ENCODE data around the gene HERPUD1.

The HERPUD1 gene

DNA sequence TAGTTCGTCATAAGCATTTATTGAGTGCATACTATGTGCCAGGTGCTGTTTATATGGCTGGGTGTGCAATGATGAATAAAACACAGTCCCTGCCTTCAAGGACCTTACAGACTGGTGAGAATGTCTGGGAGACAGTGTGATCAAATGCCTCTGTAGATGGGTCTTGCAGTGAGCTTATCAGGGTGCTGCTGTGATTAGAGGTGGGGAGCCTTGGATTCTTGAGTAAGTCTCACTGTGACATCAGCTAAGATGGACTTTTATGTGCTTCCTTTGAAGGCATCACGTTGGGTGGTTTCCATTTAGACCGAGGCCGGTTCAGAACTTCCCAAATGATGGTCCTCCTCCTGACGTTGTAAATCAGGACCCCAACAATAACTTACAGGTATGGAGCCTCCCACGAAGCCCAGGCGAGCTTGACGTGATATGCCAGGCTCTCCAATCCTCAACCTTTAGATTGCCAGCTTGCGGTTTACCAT, 10.0 kb downstream of the HERPUD1 start:
- Histone ChIP-seq H3K23ac (ENCODE audit: low read length) (peak overlapping the region; percentile 40), H2AFZ (ENCODE audit: insufficient read depth, low read length, poor library complexity) (no peak overlapping the region), H3K18ac (ENCODE audit: low read length) (no peak overlapping the region), H3K14ac (ENCODE audit: low read length) (no peak overlapping the region), H3K79me2 (ENCODE audit: control insufficient read depth, insufficient read depth, low read length, poor library complexity) (no peaks in the 10 kb centered on the region), H2BK5ac (ENCODE audit: low read depth, low read length, poor library complexity) (no peak overlapping the region), H3K27me3 (ENCODE audit: insufficient read depth, low read length) (no peaks in the 10 kb centered on the region), H4K12ac (ENCODE audit: low read depth, low read length) (no peak overlapping the region), H4K91ac (ENCODE audit: low read depth, low read length) (no peak overlapping the region), H2BK120ac (ENCODE audit: insufficient read depth, low read length, poor library complexity) (no peak overlapping the region), H2AK5ac (ENCODE audit: low read length) (no peak overlapping the region), H2BK12ac (ENCODE audit: low read length) (no peak overlapping the region), H3K9ac (ENCODE audit: low read length) (no peak overlapping the region), H3K4me2 (ENCODE audit: low read length) (no peak overlapping the region), H3K79me1 (ENCODE audit: low read length) (no peaks in the 10 kb centered on the region), H4K8ac (ENCODE audit: low read depth, low read length) (no peak overlapping the region), H3K9me3 (ENCODE audit: insufficient read depth, low read depth, low read length) (no peaks in the 10 kb centered on the region), H3K36me3 (ENCODE audit: control insufficient read depth in 1 of 2, insufficient read depth in 2 of 2, low read length in 2 of 2) (peaks cover 52 to 58% of the 10 kb centered on the region in 2 experiments), H3K4ac (ENCODE audit: low read depth, low read length) (no peak overlapping the region), H3K27ac (ENCODE audit: low read depth, low read length) (no peak overlapping the region), H3K4me1 (ENCODE audit: control insufficient read depth in 1 of 2, insufficient read depth in 2 of 2, low read length in 2 of 2) (no peaks in the 10 kb centered on the region), H3K4me3 (ENCODE audit: low read depth, low read length) (no peak overlapping the region)
- DNase-seq = no peak
- WGBS (ENCODE audit: extremely low coverage, insufficient coverage, insufficient read length) = no CpG with 5 or more reads among the region's 9 CpGs

- Histone ChIP-seq H3K79me2 (ENCODE audit: control insufficient read depth, insufficient read depth, low read length, poor library complexity) (no peaks in the 10 kb centered on the region), H3K9me3 (ENCODE audit: insufficient read depth, low read depth, low read length) (no peaks in the 10 kb centered on the region), H3K4ac (ENCODE audit: low read depth, low read length) (no peak overlapping the region), H2BK5ac (ENCODE audit: low read depth, low read length, poor library complexity) (no peak overlapping the region), H4K91ac (ENCODE audit: low read depth, low read length) (no peak overlapping the region), H2AFZ (ENCODE audit: insufficient read depth, low read length, poor library complexity) (no peak overlapping the region), H3K79me1 (ENCODE audit: low read length) (no peaks in the 10 kb centered on the region), H2BK12ac (ENCODE audit: low read length) (no peak overlapping the region), H2BK120ac (ENCODE audit: insufficient read depth, low read length, poor library complexity) (no peak overlapping the region), H4K8ac (ENCODE audit: low read depth, low read length) (no peak overlapping the region), H3K36me3 (ENCODE audit: control insufficient read depth in 1 of 2, insufficient read depth in 2 of 2, low read length in 2 of 2) (peaks cover 42 to 48% of the 10 kb centered on the region in 2 experiments), H3K18ac (ENCODE audit: low read length) (no peak overlapping the region), H3K4me3 (ENCODE audit: low read depth, low read length) (no peak overlapping the region), H2AK5ac (ENCODE audit: low read length) (no peak overlapping the region), H4K12ac (ENCODE audit: low read depth, low read length) (no peak overlapping the region), H3K14ac (ENCODE audit: low read length) (no peak overlapping the region), H3K27ac (ENCODE audit: low read depth, low read length) (no peak overlapping the region), H3K4me1 (ENCODE audit: control insufficient read depth in 1 of 2, insufficient read depth in 2 of 2, low read length in 2 of 2) (no peaks in the 10 kb centered on the region), H3K9ac (ENCODE audit: low read length) (no peak overlapping the region), H3K27me3 (ENCODE audit: insufficient read depth, low read length) (no peaks in the 10 kb centered on the region), H3K4me2 (ENCODE audit: low read length) (no peak overlapping the region), H3K23ac (ENCODE audit: low read length) (no peak overlapping the region)
- no CpG with 5 or more reads among the region's 6 CpGs for WGBS (ENCODE audit: extremely low coverage, insufficient coverage, insufficient read length)
- no peak for DNase-seq
These were observed 11.9 kb downstream of the HERPUD1 start for GRCh38 chr16:56943761-56944375.

GRCh38 chr16:56944954-56945839, 13.3 kb downstream of the HERPUD1 start:
- Histone ChIP-seq H3K9ac (ENCODE audit: low read length) (no peak overlapping the region), H3K4ac (ENCODE audit: low read depth, low read length) (no peak overlapping the region), H4K8ac (ENCODE audit: low read depth, low read length) (no peak overlapping the region), H4K91ac (ENCODE audit: low read depth, low read length) (no peak overlapping the region), H3K4me3 (ENCODE audit: low read depth, low read length) (no peak overlapping the region), H2BK12ac (ENCODE audit: low read length) (no peak overlapping the region), H3K36me3 (ENCODE audit: control insufficient read depth in 1 of 2, insufficient read depth in 2 of 2, low read length in 2 of 2) (peaks cover 34 to 37% of the 10 kb centered on the region in 2 experiments), H3K27me3 (ENCODE audit: insufficient read depth, low read length) (no peaks in the 10 kb centered on the region), H3K79me2 (ENCODE audit: control insufficient read depth, insufficient read depth, low read length, poor library complexity) (no peaks in the 10 kb centered on the region), H3K4me2 (ENCODE audit: low read length) (no peak overlapping the region), H3K9me3 (ENCODE audit: insufficient read depth, low read depth, low read length) (no peaks in the 10 kb centered on the region), H2BK5ac (ENCODE audit: low read depth, low read length, poor library complexity) (no peak overlapping the region), H3K23ac (ENCODE audit: low read length) (no peak overlapping the region), H2AFZ (ENCODE audit: insufficient read depth, low read length, poor library complexity) (no peak overlapping the region), H3K18ac (ENCODE audit: low read length) (no peak overlapping the region), H3K14ac (ENCODE audit: low read length) (no peak overlapping the region), H3K4me1 (ENCODE audit: control insufficient read depth in 1 of 2, insufficient read depth in 2 of 2, low read length in 2 of 2) (no peaks in the 10 kb centered on the region), H2AK5ac (ENCODE audit: low read length) (no peak overlapping the region), H4K12ac (ENCODE audit: low read depth, low read length) (no peak overlapping the region), H2BK120ac (ENCODE audit: insufficient read depth, low read length, poor library complexity) (no peak overlapping the region), H3K79me1 (ENCODE audit: low read length) (no peaks in the 10 kb centered on the region), H3K27ac (ENCODE audit: low read depth, low read length) (no peak overlapping the region)
- WGBS (ENCODE audit: extremely low coverage, insufficient coverage, insufficient read length) = no CpG with 5 or more reads among the region's 2 CpGs
- DNase-seq = peak; percentile 92 to 95

DNA sequence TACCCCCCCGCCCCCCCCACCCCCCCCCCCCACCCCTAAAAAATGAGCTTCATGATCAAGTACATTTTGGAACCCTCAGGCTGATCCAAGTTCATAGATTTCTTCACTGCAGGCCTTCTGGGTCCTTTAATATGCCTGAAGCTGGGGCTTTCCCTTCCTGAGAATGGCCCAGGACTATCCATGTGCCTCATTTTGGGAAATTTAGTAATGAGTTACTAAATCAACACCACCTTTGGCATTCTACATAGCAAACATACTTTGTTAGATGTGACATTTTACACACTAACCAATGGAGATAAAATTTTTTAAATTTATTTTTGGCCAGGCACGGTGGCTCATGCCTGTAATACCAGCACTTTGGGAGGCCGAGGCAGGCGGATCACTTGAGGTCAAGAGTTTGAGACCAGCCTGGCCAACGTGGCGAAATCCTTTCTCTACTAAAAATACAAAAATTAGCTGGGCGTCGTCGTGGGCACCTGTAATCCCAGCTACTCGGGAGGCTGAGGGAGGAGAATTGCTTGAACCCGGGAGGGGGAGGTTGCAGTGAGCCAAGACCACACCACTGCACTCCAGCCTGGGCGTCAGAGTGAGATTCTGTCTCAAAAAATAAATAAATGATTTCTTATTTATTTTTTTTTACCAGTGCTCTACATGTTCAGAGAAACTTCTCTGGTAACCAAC, 14.0 kb downstream of the HERPUD1 start:
- no peak overlapping the region for H3K9ac ChIP-seq (ENCODE audit: low read length)

More for the DNA sequence above, 14.0 kb downstream of the HERPUD1 start:
- H3K9me3 ChIP-seq (ENCODE audit: insufficient read depth, low read depth, low read length) = no peaks in the 10 kb centered on the region
- H4K91ac ChIP-seq (ENCODE audit: low read depth, low read length) = no peak overlapping the region
- WGBS (ENCODE audit: extremely low coverage, insufficient coverage, insufficient read length) = no CpG with 5 or more reads among the region's 12 CpGs
- H2AFZ ChIP-seq (ENCODE audit: insufficient read depth, low read length, poor library complexity) = no peak overlapping the region
- no peak overlapping the region for H4K8ac ChIP-seq (ENCODE audit: low read depth, low read length)
- H2AK5ac ChIP-seq (ENCODE audit: low read length) = no peak overlapping the region
- H2BK5ac ChIP-seq (ENCODE audit: low read depth, low read length, poor library complexity) = no peak overlapping the region
- H2BK12ac ChIP-seq (ENCODE audit: low read length) = no peak overlapping the region
- H3K14ac ChIP-seq (ENCODE audit: low read length) = no peak overlapping the region
- H3K79me2 ChIP-seq (ENCODE audit: control insufficient read depth, insufficient read depth, low read length, poor library complexity) = no peaks in the 10 kb centered on the region
- peaks cover 28 to 30% of the 10 kb centered on the region in 2 experiments for H3K36me3 ChIP-seq (ENCODE audit: control insufficient read depth in 1 of 2, insufficient read depth in 2 of 2, low read length in 2 of 2)
- no peak overlapping the region for H3K4ac ChIP-seq (ENCODE audit: low read depth, low read length)
- H3K4me2 ChIP-seq (ENCODE audit: low read length) = no peak overlapping the region
- H3K23ac ChIP-seq (ENCODE audit: low read length) = no peak overlapping the region
- H3K27me3 ChIP-seq (ENCODE audit: insufficient read depth, low read length) = no peaks in the 10 kb centered on the region
- H4K12ac ChIP-seq (ENCODE audit: low read depth, low read length) = no peak overlapping the region
- no peak overlapping the region for H3K4me3 ChIP-seq (ENCODE audit: low read depth, low read length)
- no peaks in the 10 kb centered on the region for H3K4me1 ChIP-seq (ENCODE audit: control insufficient read depth in 1 of 2, insufficient read depth in 2 of 2, low read length in 2 of 2)
- H3K79me1 ChIP-seq (ENCODE audit: low read length) = no peaks in the 10 kb centered on the region
- no peak overlapping the region for H3K18ac ChIP-seq (ENCODE audit: low read length)
- no peak overlapping the region for H3K27ac ChIP-seq (ENCODE audit: low read depth, low read length)
- peak; percentile 73 to 92 for DNase-seq
- no peak overlapping the region for H2BK120ac ChIP-seq (ENCODE audit: insufficient read depth, low read length, poor library complexity)

Data from trophoblast cell (in vitro differentiated cells and primary cell).